HG02981 (cell line): ENCODE results near the gene HK2.
"Not testable (repeated sequence)": the region's sequence is repeated elsewhere in the genome, so short reads cannot be mapped to it uniquely, and the experiment has no call there.

Experiments used
- ATAC-seq: cut with Tn5 transposase; IDR thresholded peaks from one replicate; pipeline ENCODE4 v1.9.1; 2021; ENCODE audit warnings: mild to moderate bottlenecking, moderate library complexity; ENCODE audit not compliant: unreplicated experiment

Gene HK2

GRCh38 chr2:74834792-74835755 is 1.1 kb downstream of the HK2 start:
- peak; percentile 50 for ATAC-seq

GRCh38 chr2:74835831-74836674 is 2.1 kb downstream of the HK2 start:
- ATAC-seq: peak; percentile 29

GRCh38 chr2:74836675-74837401 is 2.9 kb downstream of the HK2 start:
- no peak for ATAC-seq

- no peak for ATAC-seq
Observed at GRCh38 chr2:74841641-74842040, 7.7 kb downstream of the HK2 start.

GRCh38 chr2:74843433-74843832 is 9.5 kb downstream of the HK2 start:
- ATAC-seq: no peak

- peak; percentile 89 for ATAC-seq
Observed at GRCh38 chr2:74843899-74844298, 10.0 kb downstream of the HK2 start.

- ATAC-seq: no peak
Observed at GRCh38 chr2:74844752-74845151, 10.8 kb downstream of the HK2 start.

- ATAC-seq: no peak
Observed at GRCh38 chr2:74845217-74845751, 11.4 kb downstream of the HK2 start.

- no peak for ATAC-seq
Observed at GRCh38 chr2:74845991-74846390, 12.1 kb downstream of the HK2 start.

GRCh38 chr2:74846481-74846880 is 12.6 kb downstream of the HK2 start:
- ATAC-seq: no peak

- no peak for ATAC-seq
Observed at GRCh38 chr2:74847070-74847858, 13.3 kb downstream of the HK2 start.

GRCh38 chr2:74849228-74849892 is 15.4 kb downstream of the HK2 start:
- ATAC-seq: peak; percentile 80

- ATAC-seq: no peak
Observed at GRCh38 chr2:74850496-74851190, 16.7 kb downstream of the HK2 start.

GRCh38 chr2:74851191-74851566 is 17.3 kb downstream of the HK2 start:
- ATAC-seq: no peak

GRCh38 chr2:74853360-74853759 is 19.4 kb downstream of the HK2 start:
- ATAC-seq: not testable (repeated sequence)

GRCh38 chr2:74854401-74854800 is 20.5 kb downstream of the HK2 start:
- ATAC-seq: no peak

GRCh38 chr2:74855114-74855707 is 21.3 kb downstream of the HK2 start:
- ATAC-seq: not testable (repeated sequence)

- ATAC-seq: no peak
Observed at GRCh38 chr2:74856004-74856578, 22.2 kb downstream of the HK2 start.
